HCT116 (cell line): ENCODE results near the gene VRK1. TPM values are rescaled to one million over a fixed set of nuclear protein-coding genes. Genes with fewer than 3 reads are reported as not detected.

Experiments
- ATAC-seq: fragments of 200-7000 bp; cut with Tn5 transposase; 2 replicates; pipeline ENCODE4 v1.9.1; 2020; ENCODE audit warnings: mild to moderate bottlenecking, moderate library complexity
- BruUV-seq: library from RNA; stranded (reverse); fragments of 400-500 nt; replicated peaks from 2 replicates; lab custom pipeline; 2021; lab: Mats Ljungman, UMichigan
- CTCF ChIA-PET: fragments of 300-600 bp; sonication (Branson Sonifier 250); formaldehyde crosslinking; loops from one replicate; lab custom pipeline; 2021; ENCODE audit warnings: antibody characterized with exemption; lab: Charles Lee
- POLR2A ChIA-PET: fragments of 300-600, 350-600 bp; sonication (Branson Sonifier 250); formaldehyde crosslinking; loops from one replicate; lab custom pipeline; 2021; ENCODE audit warnings: antibody characterized with exemption; lab: Charles Lee
- RAD21 ChIA-PET, 2 experiments: fragments of 300-600 bp; sonication (Branson Sonifier 250); formaldehyde crosslinking; loops; one replicate each; lab custom pipeline; 2023; ENCODE audit warnings: low total read pairs in 2 of 2; ENCODE audit not compliant: uncharacterized antibody in 2 of 2, unreplicated experiment in 2 of 2, low non-redundant PET in 1 of 2; lab: Charles Lee
- DNase-seq: peaks from one replicate; pipeline ENCODE4 v3.0.0-alpha.2; 2010; ENCODE audit warnings: low read depth, low spot score
- H2AFZ ChIP-seq: fragments of 200-600 bp; shearing (Covaris generic), sonication (generic); 2 replicates; pipeline ENCODE4 v1.6.1; 2017; ENCODE audit warnings: low read depth, mixed run types, mixed read lengths, antibody characterized with exemption, low read length; ENCODE audit not compliant: poor library complexity, severe bottlenecking
- H3K27ac ChIP-seq: 2 replicates; pipeline ENCODE4 v1.5.1; 2012; ENCODE audit warnings: low read depth, low read length
- H3K27me3 ChIP-seq: fragments of 200-600 bp; sonication (generic); 2 replicates; pipeline ENCODE4 v1.6.1; 2016; ENCODE audit warnings: mixed run types, low read length, mixed read lengths; ENCODE audit not compliant: insufficient read depth
- H3K36me3 ChIP-seq, 2 experiments: fragments of 200-500 bp in 1 of 2; fragments of 200-600 bp in 1 of 2; sonication (Bioruptor generic) in 1 of 2; sonication (generic) in 1 of 2; 2 replicates each; pipeline versions ENCODE4 v1.5.1 to v1.6.1; 2014 to 2016; ENCODE audit warnings: low read length in 2 of 2, inconsistent platforms in 1 of 2, mixed read lengths in 1 of 2, mixed run types in 1 of 2; ENCODE audit not compliant: insufficient read depth in 2 of 2, control insufficient read depth in 1 of 2
- H3K4me1 ChIP-seq, 2 experiments: fragments of 200-600 bp in 1 of 2; sonication (generic) in 1 of 2; 2 replicates each; pipeline versions ENCODE4 v1.5.1 to v1.6.1; 2012 to 2017; ENCODE audit warnings: low read length in 2 of 2, inconsistent platforms in 1 of 2, mild to moderate bottlenecking in 1 of 2, mixed read lengths in 1 of 2, mixed run types in 1 of 2, moderate library complexity in 1 of 2; ENCODE audit not compliant: insufficient read depth in 2 of 2, control insufficient read depth in 1 of 2
- H3K4me2 ChIP-seq: fragments of 200-600 bp; sonication (generic); 2 replicates; pipeline ENCODE4 v1.6.1; 2017; ENCODE audit warnings: mixed run types, low read length, mixed read lengths
- H3K4me3 ChIP-seq, 2 experiments: fragments of 200-600 bp in 1 of 2; sonication (generic) in 1 of 2; replicated peaks in 1 of 2; 2 replicates each; pipeline ENCODE4 v1.5.1; 2011 to 2016; ENCODE audit warnings: low read length in 2 of 2, control low read depth in 1 of 2, low read depth in 1 of 2, mild to moderate bottlenecking in 1 of 2, mixed read lengths in 1 of 2, mixed run types in 1 of 2
- H3K79me2 ChIP-seq: fragments of 200-600 bp; sonication (generic); 2 replicates; pipeline ENCODE4 v1.6.1; 2017; ENCODE audit warnings: mild to moderate bottlenecking, mixed run types, low read length, moderate library complexity, mixed read lengths; ENCODE audit not compliant: insufficient read depth
- H3K9ac ChIP-seq: fragments of 200-600 bp; sonication (generic); 2 replicates; pipeline ENCODE4 v1.6.1; 2016; ENCODE audit warnings: low read length, mixed read lengths
- H3K9me2 ChIP-seq: fragments of 200-600 bp; sonication (generic), shearing (Covaris generic); 2 replicates; pipeline ENCODE4 v1.6.1; 2017; ENCODE audit warnings: mixed run types, mild to moderate bottlenecking, moderate library complexity; ENCODE audit not compliant: insufficient read depth
- H3K9me3 ChIP-seq, 2 experiments: fragments of 200-500 bp in 1 of 2; fragments of 200-600 bp in 1 of 2; sonication (Bioruptor generic) in 1 of 2; sonication (generic) in 1 of 2; 2 replicates each; pipeline ENCODE4 v1.6.1; 2014 to 2017; ENCODE audit warnings: low read length in 2 of 2, mixed read lengths in 2 of 2, inconsistent platforms in 1 of 2, low read depth in 1 of 2, mild to moderate bottlenecking in 1 of 2, mixed run types in 1 of 2, moderate library complexity in 1 of 2; ENCODE audit not compliant: control insufficient read depth in 1 of 2, insufficient read depth in 1 of 2
- H4K20me1 ChIP-seq: fragments of 200-600 bp; sonication (generic), shearing (Covaris generic); 2 replicates; pipeline ENCODE4 v1.6.1; 2017; ENCODE audit warnings: mixed run types, mild to moderate bottlenecking, moderate library complexity; ENCODE audit not compliant: insufficient read depth
- CEBPB ChIP-seq: IDR thresholded peaks from 2 replicates; pipeline ENCODE4 v1.6.1; 2012; ENCODE audit warnings: low read depth
- JUND ChIP-seq: IDR thresholded peaks from 2 replicates; pipeline ENCODE4 v1.6.1; 2012
- POLR2A ChIP-seq: IDR thresholded peaks from 2 replicates; pipeline ENCODE4 v1.7.0; 2011; ENCODE audit warnings: borderline replicate concordance; ENCODE audit not compliant: insufficient read depth, insufficient read length; ENCODE audit errors: extremely low read depth
- RAD21 ChIP-seq: IDR thresholded peaks from 2 replicates; pipeline ENCODE4 v1.6.1; 2012; ENCODE audit warnings: low read depth, mild to moderate bottlenecking
- SP1 ChIP-seq: IDR thresholded peaks from 2 replicates; pipeline ENCODE4 v1.6.1; 2012; ENCODE audit warnings: low read depth
- SRF ChIP-seq: IDR thresholded peaks from 2 replicates; pipeline ENCODE4 v1.6.1; 2012; ENCODE audit warnings: low read depth
- TCF7L2 ChIP-seq: IDR thresholded peaks from 2 replicates; pipeline ENCODE4 v1.7.0; 2011; ENCODE audit warnings: borderline replicate concordance, inconsistent platforms; ENCODE audit not compliant: insufficient read depth, insufficient read length; ENCODE audit errors: extremely low read depth
- YY1 ChIP-seq: IDR thresholded peaks from 2 replicates; pipeline ENCODE4 v1.6.1; 2011; ENCODE audit warnings: low read length, low read depth, moderate library complexity, mild to moderate bottlenecking; ENCODE audit not compliant: insufficient replicate concordance; ENCODE audit errors: extremely low read depth
- ZNF274 ChIP-seq: fragments of 200-500 bp; sonication (Bioruptor generic); IDR thresholded peaks from 2 replicates; pipeline ENCODE4 v1.6.1; 2014; ENCODE audit warnings: mild to moderate bottlenecking, low read depth, low read length, inconsistent platforms
- intact Hi-C: fragments of 100-400 bp; cut with micrococcal nuclease; formaldehyde crosslinking; loops from 2 replicates; pipeline ENCODE4 v1.10.0; 2022
- total RNA-seq: library from RNA; stranded (reverse); gene quantifications from one replicate; pipeline ENCODE4 v1.2.1, GENCODE V29; 2021; ENCODE audit not compliant: unreplicated experiment
- TF ChIP-seq, protein P1 (sequence below): IDR thresholded peaks from 2 replicates; pipeline ENCODE4 v1.6.1; 2011; ENCODE audit warnings: mild to moderate bottlenecking, low read length, moderate library complexity; ENCODE audit not compliant: insufficient replicate concordance; ENCODE audit errors: extremely low read depth
- TF ChIP-seq, protein P2 (sequence below), 3 experiments: fragments of 200-600 bp in 1 of 3; sonication (generic) in 1 of 3; IDR thresholded peaks in 2 of 3; conservative IDR thresholded peaks in 1 of 3; 2 replicates each; pipeline ENCODE4 v1.5.1; 2012 to 2017; ENCODE audit warnings: low read depth in 2 of 3, low read length in 2 of 3, antibody characterized with exemption in 1 of 3, borderline replicate concordance in 1 of 3, control low read depth in 1 of 3, mild to moderate bottlenecking in 1 of 3, mixed read lengths in 1 of 3, mixed run types in 1 of 3, moderate library complexity in 1 of 3; ENCODE audit not compliant: insufficient read depth in 1 of 3
- TF ChIP-seq, protein P3 (sequence below): IDR thresholded peaks from 2 replicates; pipeline ENCODE4 v1.6.1; 2012
- TF ChIP-seq, protein P4 (sequence below): IDR thresholded peaks from 2 replicates; pipeline ENCODE4 v1.6.1; 2012
- TF ChIP-seq, protein P5 (sequence below): IDR thresholded peaks from 2 replicates; pipeline ENCODE4 v1.6.1; 2012; ENCODE audit warnings: low read depth

VRK1 gene
- total RNA-seq, 1 experiment from 2014 or later: 51.4 TPM

DNA sequence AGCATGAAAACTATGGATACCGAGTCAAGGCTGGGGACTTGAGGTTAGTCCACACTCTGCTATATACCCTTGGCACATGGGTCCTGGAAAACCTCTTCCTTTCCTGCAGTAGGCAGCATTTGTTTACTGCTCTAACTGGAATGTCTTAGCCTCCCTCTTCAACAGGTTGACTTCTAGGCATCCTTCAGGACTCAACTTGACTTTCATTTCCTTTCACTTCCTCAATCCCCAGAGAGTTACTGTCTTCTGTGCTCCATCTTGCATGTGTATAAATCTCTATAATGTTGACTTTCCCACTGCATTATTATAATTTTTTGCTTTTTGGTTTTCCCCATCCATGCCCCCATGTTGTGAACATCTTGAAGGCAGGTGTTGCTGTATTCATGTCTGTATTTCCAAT, 107.9 kb downstream of the VRK1 start:
- Histone ChIP-seq H3K4me2 (no peak overlapping the region), H4K20me1 (no peaks in the 10 kb centered on the region), H3K9me3 (no peaks in the 10 kb centered on the region), H3K36me3 (no peaks in the 10 kb centered on the region), H3K27ac (no peak overlapping the region), H3K79me2 (no peaks in the 10 kb centered on the region), H2AFZ (no peak overlapping the region), H3K9ac (no peak overlapping the region), H3K27me3 (no peaks in the 10 kb centered on the region), H3K9me2 (no peaks in the 10 kb centered on the region), H3K4me1 (no peaks in the 10 kb centered on the region), H3K4me3 (no peak overlapping the region)
- TF ChIP-seq SRF (no peak), JUND (no peak), CEBPB (no peak), SP1 (no peak), TCF7L2 (no peak), RAD21 (no peak), POLR2A (no peak), YY1 (no peak), ZNF274 (no peak)
- TF ChIP-seq, protein P1, sequence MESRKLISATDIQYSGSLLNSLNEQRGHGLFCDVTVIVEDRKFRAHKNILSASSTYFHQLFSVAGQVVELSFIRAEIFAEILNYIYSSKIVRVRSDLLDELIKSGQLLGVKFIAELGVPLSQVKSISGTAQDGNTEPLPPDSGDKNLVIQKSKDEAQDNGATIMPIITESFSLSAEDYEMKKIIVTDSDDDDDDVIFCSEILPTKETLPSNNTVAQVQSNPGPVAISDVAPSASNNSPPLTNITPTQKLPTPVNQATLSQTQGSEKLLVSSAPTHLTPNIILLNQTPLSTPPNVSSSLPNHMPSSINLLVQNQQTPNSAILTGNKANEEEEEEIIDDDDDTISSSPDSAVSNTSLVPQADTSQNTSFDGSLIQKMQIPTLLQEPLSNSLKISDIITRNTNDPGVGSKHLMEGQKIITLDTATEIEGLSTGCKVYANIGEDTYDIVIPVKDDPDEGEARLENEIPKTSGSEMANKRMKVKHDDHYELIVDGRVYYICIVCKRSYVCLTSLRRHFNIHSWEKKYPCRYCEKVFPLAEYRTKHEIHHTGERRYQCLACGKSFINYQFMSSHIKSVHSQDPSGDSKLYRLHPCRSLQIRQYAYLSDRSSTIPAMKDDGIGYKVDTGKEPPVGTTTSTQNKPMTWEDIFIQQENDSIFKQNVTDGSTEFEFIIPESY: no peak
- TF ChIP-seq, protein P2, sequence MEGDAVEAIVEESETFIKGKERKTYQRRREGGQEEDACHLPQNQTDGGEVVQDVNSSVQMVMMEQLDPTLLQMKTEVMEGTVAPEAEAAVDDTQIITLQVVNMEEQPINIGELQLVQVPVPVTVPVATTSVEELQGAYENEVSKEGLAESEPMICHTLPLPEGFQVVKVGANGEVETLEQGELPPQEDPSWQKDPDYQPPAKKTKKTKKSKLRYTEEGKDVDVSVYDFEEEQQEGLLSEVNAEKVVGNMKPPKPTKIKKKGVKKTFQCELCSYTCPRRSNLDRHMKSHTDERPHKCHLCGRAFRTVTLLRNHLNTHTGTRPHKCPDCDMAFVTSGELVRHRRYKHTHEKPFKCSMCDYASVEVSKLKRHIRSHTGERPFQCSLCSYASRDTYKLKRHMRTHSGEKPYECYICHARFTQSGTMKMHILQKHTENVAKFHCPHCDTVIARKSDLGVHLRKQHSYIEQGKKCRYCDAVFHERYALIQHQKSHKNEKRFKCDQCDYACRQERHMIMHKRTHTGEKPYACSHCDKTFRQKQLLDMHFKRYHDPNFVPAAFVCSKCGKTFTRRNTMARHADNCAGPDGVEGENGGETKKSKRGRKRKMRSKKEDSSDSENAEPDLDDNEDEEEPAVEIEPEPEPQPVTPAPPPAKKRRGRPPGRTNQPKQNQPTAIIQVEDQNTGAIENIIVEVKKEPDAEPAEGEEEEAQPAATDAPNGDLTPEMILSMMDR (IDR thresholded peaks at IDR 0.05 in 2 of 3, conservative IDR thresholded peaks at IDR 0.05 in 1 of 3; ENCODE audit: borderline replicate concordance in 1 of 3, insufficient read depth in 1 of 3, low read depth in 2 of 3, low read length in 2 of 3): no peak
- TF ChIP-seq, protein P3, sequence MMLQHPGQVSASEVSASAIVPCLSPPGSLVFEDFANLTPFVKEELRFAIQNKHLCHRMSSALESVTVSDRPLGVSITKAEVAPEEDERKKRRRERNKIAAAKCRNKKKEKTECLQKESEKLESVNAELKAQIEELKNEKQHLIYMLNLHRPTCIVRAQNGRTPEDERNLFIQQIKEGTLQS: no peak
- TF ChIP-seq, protein P4, sequence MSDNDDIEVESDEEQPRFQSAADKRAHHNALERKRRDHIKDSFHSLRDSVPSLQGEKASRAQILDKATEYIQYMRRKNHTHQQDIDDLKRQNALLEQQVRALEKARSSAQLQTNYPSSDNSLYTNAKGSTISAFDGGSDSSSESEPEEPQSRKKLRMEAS: no peak
- TF ChIP-seq, protein P5, sequence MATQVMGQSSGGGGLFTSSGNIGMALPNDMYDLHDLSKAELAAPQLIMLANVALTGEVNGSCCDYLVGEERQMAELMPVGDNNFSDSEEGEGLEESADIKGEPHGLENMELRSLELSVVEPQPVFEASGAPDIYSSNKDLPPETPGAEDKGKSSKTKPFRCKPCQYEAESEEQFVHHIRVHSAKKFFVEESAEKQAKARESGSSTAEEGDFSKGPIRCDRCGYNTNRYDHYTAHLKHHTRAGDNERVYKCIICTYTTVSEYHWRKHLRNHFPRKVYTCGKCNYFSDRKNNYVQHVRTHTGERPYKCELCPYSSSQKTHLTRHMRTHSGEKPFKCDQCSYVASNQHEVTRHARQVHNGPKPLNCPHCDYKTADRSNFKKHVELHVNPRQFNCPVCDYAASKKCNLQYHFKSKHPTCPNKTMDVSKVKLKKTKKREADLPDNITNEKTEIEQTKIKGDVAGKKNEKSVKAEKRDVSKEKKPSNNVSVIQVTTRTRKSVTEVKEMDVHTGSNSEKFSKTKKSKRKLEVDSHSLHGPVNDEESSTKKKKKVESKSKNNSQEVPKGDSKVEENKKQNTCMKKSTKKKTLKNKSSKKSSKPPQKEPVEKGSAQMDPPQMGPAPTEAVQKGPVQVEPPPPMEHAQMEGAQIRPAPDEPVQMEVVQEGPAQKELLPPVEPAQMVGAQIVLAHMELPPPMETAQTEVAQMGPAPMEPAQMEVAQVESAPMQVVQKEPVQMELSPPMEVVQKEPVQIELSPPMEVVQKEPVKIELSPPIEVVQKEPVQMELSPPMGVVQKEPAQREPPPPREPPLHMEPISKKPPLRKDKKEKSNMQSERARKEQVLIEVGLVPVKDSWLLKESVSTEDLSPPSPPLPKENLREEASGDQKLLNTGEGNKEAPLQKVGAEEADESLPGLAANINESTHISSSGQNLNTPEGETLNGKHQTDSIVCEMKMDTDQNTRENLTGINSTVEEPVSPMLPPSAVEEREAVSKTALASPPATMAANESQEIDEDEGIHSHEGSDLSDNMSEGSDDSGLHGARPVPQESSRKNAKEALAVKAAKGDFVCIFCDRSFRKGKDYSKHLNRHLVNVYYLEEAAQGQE: no peak
- POLR2A ChIA-PET: no interaction called here
- ATAC-seq (no peak), DNase-seq (no peak)
- BruUV-seq: no TSS peak
- intact Hi-C loops: no loop called here
- RAD21 ChIA-PET: no interaction called here
- CTCF ChIA-PET: no interaction called here
